ENCODE data around the gene LYPD4. TPM values are rescaled to one million over a fixed set of nuclear protein-coding genes. Genes with fewer than 3 reads are reported as not detected.

LYPD4 gene
- total RNA-seq, 4 donors from 2014 or later = not detected

- H3K27me3 ChIP-seq = no peaks in the 10 kb centered on the region
- WGBS, 2 donors = 69 to 73% methylated on average over 3 of the region's 3 CpGs
- peaks cover 4 to 7% of the 10 kb centered on the region in 2 donors for H3K4me1 ChIP-seq
- DNase-seq = no peak
- H3K4me3 ChIP-seq (replicated peaks in 1 of 3) = no peak overlapping the region
- H3K36me3 ChIP-seq = no peaks in the 10 kb centered on the region
- intact Hi-C loops (cut with DNase I) = no loop called here
- H3K27ac ChIP-seq = no peak overlapping the region
- TF ChIP-seq POLR2A (IDR thresholded peaks at IDR 0.05) = no peak
- TF ChIP-seq CTCF (IDR thresholded peaks at IDR 0.05) = no peak
- H3K9me3 ChIP-seq = no peaks in the 10 kb centered on the region
Observed at GRCh38 chr19:41811981-41812380, 32.5 kb downstream of the LYPD4 start.

GRCh38 chr19:41811036-41811435, 33.4 kb downstream of the LYPD4 start:
- TF ChIP-seq POLR2A (IDR thresholded peaks at IDR 0.05) = no peak
- no peak for TF ChIP-seq CTCF (IDR thresholded peaks at IDR 0.05)
- DNase-seq = no peak
- Histone ChIP-seq H3K36me3 (no peaks in the 10 kb centered on the region), H3K9me3 (no peaks in the 10 kb centered on the region), H3K4me1 (no peaks in the 10 kb centered on the region), H3K27me3 (no peaks in the 10 kb centered on the region), H3K4me3 (replicated peaks in 1 of 3) (no peak overlapping the region), H3K27ac (no peak overlapping the region)
- intact Hi-C loops (cut with DNase I) = no loop called here
- WGBS, 2 donors = 73 to 76% methylated on average over 3 of the region's 3 CpGs

GRCh38 chr19:41810301-41810700, 34.2 kb downstream of the LYPD4 start:
- Histone ChIP-seq H3K27me3 (no peaks in the 10 kb centered on the region), H3K36me3 (no peaks in the 10 kb centered on the region), H3K9me3 (no peaks in the 10 kb centered on the region), H3K4me1 (no peaks in the 10 kb centered on the region), H3K4me3 (replicated peaks in 1 of 3) (no peak overlapping the region), H3K27ac (no peak overlapping the region)
- intact Hi-C loops (cut with DNase I) = no loop called here
- no peak for DNase-seq
- WGBS, 2 donors = 59 to 75% methylated on average over 2 to 3 of the region's 4 CpGs
- TF ChIP-seq POLR2A (IDR thresholded peaks at IDR 0.05) (no peak), CTCF (IDR thresholded peaks at IDR 0.05) (no peak)

- no peak for TF ChIP-seq POLR2A (IDR thresholded peaks at IDR 0.05)
- TF ChIP-seq CTCF (IDR thresholded peaks at IDR 0.05) = no peak
Observed at GRCh38 chr19:41808663-41809566, 35.6 kb downstream of the LYPD4 start.

GRCh38 chr19:41807176-41807575, 37.3 kb downstream of the LYPD4 start:
- Histone ChIP-seq H3K9me3 (no peaks in the 10 kb centered on the region), H3K27ac (no peak overlapping the region), H3K36me3 (no peaks in the 10 kb centered on the region), H3K4me3 (replicated peaks in 1 of 3) (no peak overlapping the region), H3K27me3 (no peaks in the 10 kb centered on the region), H3K4me1 (peaks cover 0 to 3% of the 10 kb centered on the region in 2 donors)
- DNase-seq = no peak
- intact Hi-C loops (cut with DNase I) = no loop called here
- 85 to 89% methylated on average over 3 of the region's 3 CpGs for WGBS, 2 donors
- TF ChIP-seq POLR2A (IDR thresholded peaks at IDR 0.05) (no peak), CTCF (IDR thresholded peaks at IDR 0.05) (no peak)

More at GRCh38 chr19:41808663-41809566, 35.6 kb downstream of the LYPD4 start:
- no peaks in the 10 kb centered on the region for H3K9me3 ChIP-seq
- no peaks in the 10 kb centered on the region for H3K4me1 ChIP-seq
- no peak overlapping the region for H3K4me3 ChIP-seq (replicated peaks in 1 of 3)
- no peaks in the 10 kb centered on the region for H3K27me3 ChIP-seq
- 79 to 88% methylated on average over 16 of the region's 16 CpGs for WGBS, 2 donors
- no peaks in the 10 kb centered on the region for H3K36me3 ChIP-seq
- H3K27ac ChIP-seq = no peak overlapping the region
- intact Hi-C loops (cut with DNase I) = no loop called here
- no peak for DNase-seq

Measured in thyroid gland (tissue), 4 donors.